ENCODE data around the gene C20orf202.

The C20orf202 gene

DNA sequence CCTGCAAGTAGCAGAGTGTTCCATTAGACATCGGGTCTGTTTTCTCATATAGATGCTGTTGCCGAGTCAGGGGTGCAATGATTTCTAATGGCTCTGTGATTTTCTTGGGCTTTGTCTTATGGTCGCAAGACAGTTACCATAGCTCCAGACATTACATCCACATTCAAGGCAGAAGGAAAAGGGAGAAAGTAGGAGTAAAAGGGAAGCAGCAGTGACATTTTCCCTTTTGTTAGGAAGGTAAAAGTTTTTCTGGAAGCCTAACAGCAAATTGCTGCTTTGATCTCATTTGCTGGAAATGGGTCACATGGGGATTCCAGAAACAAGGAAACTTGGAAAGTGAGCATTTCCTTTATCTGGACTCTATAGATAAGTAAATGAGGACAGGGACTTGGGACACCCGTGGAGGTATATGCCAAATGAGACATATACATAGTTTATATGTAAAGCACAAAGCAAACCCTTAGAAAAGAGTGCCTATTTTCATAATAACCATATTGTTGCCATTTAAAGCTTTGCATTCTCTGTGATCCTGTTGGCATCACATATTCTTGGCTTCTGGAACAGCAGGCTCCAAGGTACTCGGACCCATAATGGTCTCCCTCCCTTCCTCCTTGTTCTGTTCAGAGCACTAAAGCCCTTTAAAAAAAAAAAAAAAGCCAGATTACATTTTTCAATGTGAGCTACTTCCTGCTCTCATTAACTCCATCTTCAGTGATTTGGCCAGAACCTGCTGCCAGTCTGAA, at the start of gene C20orf202:
Gene C20orf202, plus strand, starts transcription at position 693 of the 743 bp plus-strand sequence. CDS start 132 bp downstream, outside the sequence.
- no peak for DNase-seq

DNA sequence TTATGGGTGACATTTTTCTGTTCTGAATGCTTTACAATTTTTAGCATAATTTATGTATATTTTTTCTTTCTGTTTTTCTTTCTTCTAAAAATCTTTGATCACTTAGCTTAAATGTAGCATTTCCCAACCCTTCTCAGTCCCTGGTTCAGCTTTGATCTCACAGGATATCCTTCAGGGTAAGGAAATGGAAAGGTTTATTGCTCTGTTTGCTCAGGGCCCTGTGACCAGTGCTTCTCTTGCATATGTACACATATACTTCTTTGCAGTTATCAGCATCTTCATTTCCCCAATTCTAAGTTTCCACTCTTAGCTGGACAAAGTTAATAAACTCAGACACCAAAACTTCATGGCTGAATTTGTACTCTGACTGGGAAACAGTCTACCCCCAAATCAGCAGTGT, 49.0 kb upstream of the C20orf202 start:
- no peak for DNase-seq

DNA sequence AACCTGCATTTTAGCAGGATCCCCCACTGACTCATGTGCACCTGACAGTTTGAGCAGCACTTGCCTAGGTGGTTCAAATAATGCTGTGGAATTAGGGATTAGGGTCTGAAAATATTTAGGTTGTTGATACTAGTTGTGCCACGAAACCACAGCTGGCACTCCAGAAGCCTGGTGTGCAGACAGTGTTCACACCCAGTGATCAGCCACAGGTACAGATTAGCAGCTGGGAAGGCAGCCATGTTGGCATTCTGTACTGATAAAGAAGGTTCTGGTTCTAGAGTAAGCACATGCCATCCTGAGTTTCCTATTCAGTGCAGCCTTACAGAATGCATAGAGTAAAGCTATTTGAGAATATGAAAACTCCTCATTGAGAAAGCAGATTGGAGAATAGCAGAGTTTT, 48.6 kb upstream of the C20orf202 start:
- peak; percentile 67 for DNase-seq

DNA sequence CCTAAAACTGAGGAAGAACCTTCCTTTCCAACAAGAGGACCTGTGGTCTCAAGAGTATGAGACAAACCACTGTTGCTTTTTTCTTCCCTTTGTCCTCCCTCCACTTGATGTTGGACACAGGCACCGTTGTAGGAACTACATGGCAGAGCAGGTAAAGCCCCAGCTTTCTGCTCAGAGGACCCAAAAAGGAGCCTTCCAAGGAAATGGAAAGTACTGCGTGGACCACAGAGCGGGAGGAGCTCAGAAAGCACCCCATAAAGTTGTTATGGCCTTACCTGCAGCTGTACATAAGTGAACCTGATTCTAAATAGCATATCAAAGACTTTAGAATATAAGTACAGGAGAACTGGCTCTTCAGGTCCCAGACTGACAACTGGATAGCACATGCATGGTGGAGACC, 47.9 kb upstream of the C20orf202 start:
- no peak for DNase-seq

DNA sequence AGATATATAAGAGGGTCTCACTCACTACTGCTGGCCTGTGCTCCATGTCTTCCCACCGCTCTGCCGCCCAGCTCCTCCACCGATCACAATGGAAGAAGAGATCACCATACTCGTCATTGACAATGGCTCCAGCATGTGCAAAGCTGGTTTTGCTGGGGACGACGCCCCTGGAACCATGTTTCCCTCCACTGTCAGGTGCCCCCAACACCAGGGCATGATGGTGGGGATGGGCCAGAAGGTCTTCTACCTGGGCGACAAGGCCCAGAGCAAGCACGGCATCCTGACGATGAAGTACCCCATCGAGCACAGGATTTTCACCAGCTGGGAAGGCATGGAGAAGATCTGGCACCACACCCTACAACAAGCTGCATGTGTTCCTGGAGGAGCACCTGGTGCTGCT, 42.8 kb upstream of the C20orf202 start:
- no peak for DNase-seq

DNA sequence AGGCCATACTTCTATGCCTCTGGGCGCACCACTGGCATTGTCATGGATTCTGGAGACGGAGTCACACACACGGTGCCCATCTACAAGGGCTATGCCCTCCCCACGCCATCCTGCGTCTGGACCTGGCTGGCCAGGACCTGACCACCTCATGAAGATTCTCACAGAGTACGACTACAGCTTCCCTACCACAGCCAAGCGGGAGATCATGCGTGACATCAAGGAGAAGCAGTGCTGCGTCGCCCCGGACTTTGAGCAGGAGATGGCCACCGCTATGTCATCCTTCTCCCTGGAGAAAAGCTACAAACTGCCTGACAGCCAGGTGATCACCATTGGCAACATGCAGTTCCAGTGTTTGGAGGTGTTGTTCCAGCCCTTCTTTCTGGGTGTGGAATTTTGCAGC, 42.3 kb upstream of the C20orf202 start:
- DNase-seq, result no peak

DNA sequence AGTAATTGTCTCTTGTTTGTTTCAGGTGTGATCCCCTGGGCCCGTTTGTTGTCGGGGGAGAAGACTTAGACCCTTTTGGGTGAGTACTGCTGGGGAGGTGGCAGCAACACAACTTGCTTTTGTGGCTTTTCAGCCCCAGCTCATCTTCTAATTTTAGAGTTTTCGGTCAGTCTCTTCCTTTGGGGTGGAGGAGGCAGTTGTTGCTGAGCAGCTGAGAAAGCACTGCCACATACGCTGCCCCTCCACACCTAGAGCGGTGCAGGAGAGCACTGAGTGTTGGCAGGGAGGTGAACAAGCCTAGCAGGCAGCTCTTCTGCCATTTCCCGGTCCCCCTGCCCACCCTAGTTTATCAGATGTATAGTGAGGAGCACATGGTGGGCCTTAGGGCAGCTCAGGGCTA, 40.1 kb upstream of the C20orf202 start:
- DNase-seq, result no peak

DNA sequence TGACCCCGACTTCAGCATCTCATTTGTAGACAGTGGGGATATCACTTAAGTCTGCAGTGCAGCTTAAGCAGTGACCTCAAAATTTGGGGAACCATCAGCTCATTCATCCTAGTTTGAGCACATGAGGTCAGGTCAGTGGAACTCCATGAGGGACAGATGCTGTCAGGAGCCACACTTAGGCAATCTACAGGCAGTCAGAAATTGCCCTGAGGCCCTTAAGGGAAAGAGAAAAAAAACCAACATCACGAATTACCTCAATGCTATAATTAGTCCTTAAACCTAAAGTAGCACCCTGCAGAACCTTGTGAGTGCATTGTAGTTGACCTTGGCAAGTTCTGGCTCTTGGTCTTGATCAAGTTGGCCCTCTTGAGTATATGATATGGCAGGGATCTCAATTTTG, 39.6 kb upstream of the C20orf202 start:
- DNase-seq, result no peak

DNA sequence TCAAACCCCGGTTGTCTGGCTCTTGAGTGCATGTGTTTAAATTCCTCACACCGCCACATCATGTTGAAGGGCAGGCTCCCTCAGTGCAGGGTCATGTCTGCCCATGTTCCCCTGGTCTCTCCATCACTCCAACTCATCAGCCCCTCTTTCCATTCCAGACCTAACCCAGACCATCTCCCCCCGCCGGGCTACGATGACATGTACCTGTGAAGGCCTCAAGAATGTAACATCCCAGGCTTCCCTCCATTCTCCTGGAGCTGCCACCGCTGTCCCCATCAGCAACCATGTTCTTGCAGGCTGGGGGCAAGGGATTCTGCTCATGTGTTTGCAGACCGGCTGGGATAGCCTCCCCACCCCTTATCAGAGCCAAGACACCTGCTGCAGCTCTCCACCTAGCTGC, 38.4 kb upstream of the C20orf202 start:
- no peak for DNase-seq

DNA sequence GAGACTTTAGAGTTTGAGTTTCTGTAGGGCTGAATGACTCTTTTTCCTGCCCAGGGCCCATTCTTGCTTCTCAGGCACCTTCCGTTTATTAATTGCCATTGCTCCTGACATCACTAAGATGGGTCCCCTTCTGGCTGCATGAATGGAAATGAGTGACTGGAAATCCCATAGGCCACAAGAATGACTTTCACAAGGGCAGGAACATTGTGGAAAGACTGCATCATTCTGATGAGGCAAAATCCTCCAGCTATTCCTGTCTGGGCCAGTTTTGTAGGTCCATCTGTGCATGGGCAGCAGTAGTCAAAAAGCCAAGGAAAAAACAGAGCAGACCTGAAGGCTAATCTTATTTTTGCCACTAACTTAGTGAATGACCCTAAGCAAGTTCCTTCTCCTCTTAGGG, 37.7 kb upstream of the C20orf202 start:
- no peak for DNase-seq

DNA sequence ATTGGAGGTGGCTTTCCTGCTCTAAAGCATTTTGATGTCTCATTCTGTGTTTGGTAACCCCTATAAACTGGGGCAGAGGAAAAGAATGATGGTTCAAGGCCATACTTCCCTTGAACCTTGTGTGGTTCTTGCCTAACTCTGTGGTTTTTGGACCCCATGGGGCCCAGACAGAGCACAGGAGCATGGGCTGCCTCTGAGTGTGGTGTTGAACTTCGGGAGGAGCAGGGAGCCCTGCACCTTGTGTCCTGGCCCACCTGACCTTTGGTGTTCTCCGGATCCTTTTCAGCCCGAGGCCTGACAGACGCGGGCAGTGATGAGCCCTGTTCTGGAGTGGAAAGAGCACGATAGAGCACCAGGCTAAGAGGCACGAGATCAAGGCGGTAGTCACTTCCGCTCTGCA, 37.3 kb upstream of the C20orf202 start:
- DNase-seq, result no peak

DNA sequence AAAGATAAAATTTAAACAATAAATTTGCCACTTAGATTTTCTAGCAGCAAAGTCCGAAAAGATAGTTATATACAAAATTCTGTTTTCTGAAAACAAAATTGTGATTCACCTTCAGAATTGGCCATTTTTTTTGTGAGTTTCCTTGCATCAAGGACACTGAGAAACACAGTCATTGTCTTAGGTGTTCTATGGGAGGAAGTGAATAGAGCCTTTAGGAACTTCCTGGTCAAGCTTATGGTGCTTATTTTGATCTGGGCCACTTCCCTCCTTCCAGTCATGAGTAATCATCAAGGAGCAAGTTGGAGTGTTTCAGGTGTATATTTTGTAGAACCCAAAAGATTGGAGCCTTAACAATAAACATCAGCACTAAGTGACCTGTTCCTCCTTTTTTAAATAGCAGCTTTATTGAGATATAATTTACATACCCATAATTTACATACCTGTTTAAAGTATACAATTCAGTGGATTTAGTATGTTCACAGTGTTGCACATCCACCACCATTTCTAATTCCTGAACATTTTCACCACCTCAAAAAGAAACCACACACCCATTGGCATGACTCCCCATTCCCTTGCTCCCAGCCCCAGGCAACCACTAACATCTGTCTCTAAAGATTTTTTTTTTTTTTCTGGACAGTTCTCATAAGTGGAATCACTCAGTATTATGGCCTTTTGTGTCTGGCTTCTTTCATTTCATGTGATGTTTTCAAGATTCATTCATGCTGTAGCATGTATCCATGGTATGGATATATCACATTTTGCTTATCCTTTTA, 36.1 kb upstream of the C20orf202 start:
- DNase-seq, result no peak

DNA sequence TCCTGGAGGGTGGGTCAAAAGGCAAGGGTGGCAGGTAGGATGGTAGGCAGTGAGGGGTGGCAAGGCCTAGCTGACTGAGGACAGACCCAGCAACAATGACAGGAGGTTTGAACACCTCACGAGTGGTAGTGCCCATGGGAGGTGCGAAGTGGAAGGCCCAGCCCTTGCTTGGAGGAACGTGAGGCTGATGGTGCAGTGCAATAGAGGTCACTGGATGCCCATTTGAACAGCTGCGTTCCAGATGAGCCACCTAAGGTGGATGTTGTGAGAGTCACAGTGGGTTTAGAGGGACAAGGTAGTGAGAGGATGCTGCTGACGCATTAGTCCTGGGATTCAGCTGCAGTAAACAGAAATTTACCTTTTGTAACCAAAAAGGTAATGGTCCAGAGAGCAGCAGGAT, 34.0 kb upstream of the C20orf202 start:
- DNase-seq, result no peak

DNA sequence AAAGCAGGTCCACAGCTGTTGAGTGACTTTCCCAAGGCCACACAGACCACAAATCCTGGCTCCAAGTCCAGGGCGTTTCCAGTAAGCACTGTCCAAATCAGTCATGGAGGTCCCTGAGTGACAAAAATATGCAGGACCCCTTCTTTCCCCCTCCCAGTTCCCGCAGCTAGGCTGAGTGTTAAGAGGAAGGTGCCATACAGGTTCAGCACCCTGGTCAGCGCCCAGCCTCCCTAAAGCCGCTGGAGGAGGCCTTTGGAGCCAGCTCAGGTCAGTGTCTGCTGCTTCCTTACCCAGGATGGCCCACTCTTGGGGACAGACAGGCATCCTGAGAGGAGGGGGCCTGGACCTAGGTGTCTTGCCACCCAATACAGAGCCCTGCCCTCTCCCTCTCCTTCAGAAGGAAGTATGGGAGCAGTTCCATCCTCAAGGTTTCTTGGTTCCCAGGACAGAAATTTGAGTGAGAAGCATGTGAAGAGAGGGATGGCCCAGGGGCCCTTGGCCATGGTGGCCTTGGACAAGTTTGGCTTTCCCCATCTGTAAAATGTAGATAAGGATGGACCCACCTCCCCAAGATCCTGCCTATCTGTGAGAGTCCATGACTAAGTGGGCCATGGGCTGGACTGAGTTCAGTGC, 31.7 kb upstream of the C20orf202 start:
- DNase-seq, result peak; percentile 63

DNA sequence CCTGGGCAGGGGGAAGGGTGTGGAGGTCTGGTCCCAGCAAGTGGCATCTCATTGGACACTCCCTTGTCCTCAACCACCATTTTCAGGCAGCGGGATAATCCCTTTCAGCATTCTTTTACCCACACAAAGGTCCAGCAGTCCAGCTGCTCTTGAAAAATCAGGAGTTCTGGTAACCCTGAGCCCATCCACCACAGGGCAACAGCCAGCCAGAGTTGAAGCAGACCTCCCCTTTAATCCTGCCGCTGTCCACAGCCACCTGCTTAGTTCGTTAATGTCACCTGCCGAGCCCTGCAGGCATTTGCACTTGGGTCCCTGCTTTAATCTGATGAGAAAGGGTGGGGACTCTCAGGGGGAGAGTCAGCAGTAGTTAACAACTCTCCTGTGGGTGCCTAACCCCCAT, 29.6 kb upstream of the C20orf202 start:
- no peak for DNase-seq

DNA sequence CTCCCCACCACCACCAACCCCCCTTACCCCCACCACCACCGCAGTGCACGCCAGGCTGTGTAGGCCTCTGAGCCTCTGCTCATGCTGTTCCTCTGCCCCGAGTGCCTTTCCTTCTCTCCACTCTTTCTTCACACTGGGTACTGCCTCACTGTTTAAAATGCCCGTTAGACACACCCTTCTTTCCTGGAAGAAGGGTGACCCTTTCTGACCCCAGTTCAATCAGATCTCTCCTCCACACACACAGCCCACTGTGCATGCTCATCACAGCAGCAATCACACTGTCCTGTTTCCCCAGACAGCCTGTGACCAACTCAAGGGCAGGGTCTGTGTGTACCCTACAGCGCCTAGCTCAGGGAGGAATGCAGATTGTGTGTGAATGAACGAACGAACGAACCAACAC, 28.5 kb upstream of the C20orf202 start:
- DNase-seq, result peak; percentile 60

DNA sequence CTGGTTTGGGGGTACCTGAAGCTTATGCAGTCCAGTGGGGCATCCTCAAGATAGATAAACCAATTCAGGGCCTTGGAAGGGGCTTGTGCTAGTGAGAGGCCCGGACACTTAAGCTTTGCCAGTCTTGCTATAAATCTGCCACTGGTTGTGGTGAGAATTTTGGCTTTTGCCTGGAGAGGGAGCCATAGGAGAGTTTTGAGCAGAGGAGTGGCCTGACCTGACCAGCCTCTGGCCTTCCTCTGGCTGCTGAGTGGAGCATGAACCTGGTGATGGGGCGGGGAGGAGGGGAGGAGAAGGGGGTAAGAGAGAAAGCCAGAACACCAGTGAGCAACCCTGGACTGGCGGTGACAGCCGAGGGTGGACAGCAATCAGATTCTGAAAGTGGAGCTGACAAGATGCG, 25.6 kb upstream of the C20orf202 start:
- peak; percentile 34 for DNase-seq

DNA sequence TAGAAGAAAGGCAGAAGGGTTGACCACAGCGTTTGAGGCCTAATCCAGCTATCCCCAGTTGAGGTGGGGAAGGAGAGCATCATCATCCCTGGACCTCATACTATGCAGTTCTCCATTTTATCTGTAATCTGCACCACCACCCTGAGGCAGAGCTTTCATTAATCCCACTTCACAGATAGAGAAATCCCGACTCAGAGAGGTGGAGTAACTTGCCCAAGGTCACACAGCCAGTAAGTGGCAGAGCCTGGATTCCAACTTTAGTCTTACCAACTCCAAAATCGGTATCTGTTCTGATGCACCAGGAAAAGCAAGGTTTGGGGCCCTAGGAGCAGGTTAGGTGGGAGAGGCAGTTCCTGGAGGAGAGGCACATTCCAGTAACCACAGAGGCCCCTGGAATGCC, 25.2 kb upstream of the C20orf202 start:
- DNase-seq, result no peak

DNA sequence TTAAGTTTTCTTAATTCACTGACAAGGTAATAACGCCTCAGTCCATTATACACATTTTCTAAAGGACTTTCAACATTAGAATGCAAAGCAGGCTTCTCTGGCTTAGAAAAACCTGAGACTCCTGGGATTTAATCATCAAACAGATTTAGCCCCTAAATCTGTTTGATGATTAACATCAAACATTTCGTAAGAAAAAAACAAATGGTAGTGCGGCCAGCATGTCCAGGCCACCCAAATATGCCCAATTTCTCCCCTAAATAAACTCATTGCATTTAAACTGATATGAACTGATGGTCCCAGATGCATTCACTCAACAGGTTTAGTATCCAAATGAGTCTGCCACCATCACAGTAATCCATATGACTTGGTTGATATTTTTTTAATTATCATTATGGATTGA, 24.6 kb upstream of the C20orf202 start:
- DNase-seq, result no peak

DNA sequence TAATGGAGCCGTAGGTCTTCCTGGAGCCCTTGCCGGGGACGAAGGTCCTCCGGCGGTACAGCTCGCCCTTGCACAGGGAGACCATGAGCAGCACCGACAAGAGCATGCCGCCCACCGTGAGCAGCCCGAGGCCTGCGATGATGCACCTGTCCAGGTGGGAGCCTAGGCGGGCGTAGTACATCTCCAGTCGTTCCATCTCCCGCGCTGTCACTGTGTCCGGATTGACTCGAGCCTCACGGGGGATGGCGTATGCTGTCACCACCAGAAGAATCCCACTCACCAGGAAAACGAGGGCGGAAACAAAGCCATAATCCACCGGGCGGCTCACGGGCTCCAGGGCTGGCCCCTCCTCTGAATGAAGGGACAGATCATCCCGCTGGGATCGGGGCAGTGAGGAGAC, 22.3 kb upstream of the C20orf202 start:
- no peak for DNase-seq

DNA sequence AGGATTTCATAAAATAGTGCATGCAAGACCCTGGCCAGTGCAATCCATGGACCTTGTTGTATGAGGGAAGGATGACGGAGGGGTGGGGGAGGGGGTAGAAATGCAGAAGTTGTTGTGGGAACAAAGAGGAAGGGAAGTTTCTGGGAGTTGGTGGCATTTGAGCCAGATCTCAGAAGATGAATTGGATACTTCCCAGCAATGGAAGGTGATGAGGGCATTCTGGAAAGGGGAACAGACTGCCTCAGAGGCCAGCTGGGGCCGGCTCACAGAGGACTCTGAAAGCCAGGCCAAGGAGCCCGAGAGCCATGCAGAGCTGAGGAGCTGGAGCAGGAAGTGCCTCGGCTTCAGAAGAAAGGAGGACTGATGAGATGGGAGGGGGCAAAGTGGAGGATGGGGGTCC, 21.1 kb upstream of the C20orf202 start:
- no peak for DNase-seq

DNA sequence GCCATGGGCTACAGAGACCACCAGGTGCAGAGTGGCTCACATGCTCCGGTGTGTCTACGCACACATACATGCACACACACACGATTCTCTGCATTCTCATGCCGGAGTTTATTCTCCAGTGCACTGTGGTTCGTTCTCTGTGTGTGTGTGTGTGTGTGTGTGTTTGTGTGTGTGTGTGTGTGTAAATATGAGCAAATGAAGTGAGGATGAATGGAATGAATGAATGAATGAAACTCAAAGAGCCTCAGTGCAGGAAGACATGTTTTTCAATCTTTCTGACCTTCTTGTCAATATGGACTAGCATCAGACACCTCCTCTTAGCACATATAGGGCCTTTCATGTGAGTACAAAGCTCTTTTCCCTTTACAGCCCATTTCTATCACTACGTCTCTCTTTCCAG, 20.1 kb upstream of the C20orf202 start:
- DNase-seq, result no peak

DNA sequence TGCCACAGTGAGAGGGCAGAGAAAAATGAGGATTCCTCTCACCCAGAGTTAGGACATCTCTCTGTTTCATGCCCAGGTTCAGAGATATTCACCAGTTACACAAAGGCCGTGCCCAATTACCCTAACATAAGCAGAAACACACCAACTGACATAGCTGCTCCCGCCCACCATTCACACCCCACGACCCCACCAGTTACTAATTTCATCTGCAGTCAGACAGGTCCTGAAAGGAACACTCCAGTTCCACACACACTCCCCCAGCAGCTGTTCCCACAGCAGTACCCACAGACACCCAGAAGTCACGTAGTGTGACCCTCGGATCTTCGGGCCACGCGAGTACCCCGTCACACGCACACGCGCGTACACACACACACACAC, 19.0 kb upstream of the C20orf202 start:
- DNase-seq, result no peak

DNA sequence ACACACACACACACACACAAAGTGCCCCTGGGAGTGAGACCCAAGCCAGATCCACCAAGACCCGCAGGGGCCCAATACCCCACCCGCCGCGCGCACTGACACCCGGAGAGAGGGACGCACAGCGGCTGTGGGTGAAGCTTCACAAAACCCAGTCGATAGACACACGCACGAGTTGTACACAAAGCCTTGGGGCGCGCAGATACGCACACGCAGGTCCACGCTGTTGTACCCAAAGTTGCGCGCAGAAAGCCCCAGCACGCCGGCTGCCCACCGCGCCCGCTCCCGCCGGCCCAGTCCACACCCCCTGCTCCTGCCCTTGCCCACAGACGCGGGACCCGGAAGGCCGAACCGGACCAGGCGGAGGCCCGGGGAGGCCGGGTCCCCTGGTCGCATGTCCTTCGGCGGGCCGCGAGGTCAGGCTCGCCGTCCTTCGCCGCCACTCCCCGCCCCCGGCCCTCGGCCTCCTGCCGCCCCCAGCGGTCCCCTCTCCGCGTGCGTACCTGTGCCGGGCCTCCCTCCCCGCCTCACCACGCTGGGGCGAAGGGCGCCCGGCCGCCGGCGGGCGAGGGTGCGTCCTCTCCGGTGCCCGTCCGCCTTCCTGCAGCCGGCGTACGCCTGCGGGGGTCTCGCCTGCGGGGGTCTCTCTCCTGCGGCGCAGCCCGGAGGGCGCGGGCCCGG, 18.5 kb upstream of the C20orf202 start, which contains the start of gene TMEM74B:
Gene TMEM74B, minus strand, starts transcription at position 344 of the 678 bp plus-strand sequence. CDS start 1,180 bp downstream, outside the sequence.
- no peak for DNase-seq
